ENCODE data around the gene OR1C1. TPM values are rescaled to one million over a fixed set of nuclear protein-coding genes. Genes with fewer than 3 reads are reported as not detected.
"Not testable (repeated sequence)": the region's sequence is repeated elsewhere in the genome, so short reads cannot be mapped to it uniquely, and the experiment has no call there.

Gene OR1C1
- not detected for total RNA-seq

DNA sequence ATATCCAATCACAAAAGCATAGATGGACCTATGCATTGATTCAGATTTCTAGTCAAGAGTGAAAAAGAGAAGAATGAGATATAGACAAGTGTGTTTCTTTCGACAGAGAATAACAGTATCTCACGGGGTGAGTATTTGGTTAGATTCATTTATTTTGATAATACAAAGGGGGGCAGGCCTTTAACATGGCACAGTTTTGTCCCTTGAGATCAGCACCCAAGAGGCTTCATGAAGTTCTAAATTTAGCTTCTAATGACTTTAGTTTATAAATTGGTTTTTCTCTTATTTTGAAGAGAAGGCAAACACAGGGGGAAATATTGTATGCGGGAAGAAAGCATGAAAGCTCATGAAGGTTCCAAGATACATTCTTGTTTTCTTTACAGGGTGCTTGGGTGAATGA is at the start of gene OR1C1:
Gene OR1C1, minus strand, starts transcription at position 101 of the 400 bp plus-strand sequence. CDS start 2,150 bp downstream, outside the sequence.
- DNase-seq (ENCODE audit: low spot score): no peak
- no peak for ATAC-seq

- ATAC-seq: no peak
Measured at GRCh38 chr1:247797518-247797917, 37.2 kb upstream of the OR1C1 start.

DNA sequence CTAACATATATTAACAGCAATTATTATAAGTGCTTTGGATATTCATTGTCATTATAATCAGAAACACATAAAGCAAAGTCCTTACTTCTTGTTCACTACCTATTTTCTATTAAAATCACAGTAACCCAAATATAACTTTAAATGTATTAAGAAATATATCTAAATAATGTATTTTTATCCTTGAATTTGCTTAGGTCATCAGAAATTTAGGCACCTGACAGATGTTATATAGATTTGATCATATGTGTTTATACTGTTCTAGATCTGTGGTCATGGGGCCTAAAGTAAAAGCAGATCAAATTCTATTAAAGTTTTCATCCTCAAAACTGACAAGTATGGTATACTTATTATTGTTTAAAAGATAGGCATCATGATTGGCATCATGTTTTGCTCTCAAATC is 9.2 kb upstream of the OR1C1 start:
- DNase-seq (ENCODE audit: low spot score) (no peak), ATAC-seq (no peak)

More at GRCh38 chr1:247797518-247797917, 37.2 kb upstream of the OR1C1 start:
- DNase-seq (ENCODE audit: low spot score): no peak

GRCh38 chr1:247754311-247754710 is 6.0 kb downstream of the OR1C1 start:
- not testable (repeated sequence) for DNase-seq (ENCODE audit: low spot score)

DNA sequence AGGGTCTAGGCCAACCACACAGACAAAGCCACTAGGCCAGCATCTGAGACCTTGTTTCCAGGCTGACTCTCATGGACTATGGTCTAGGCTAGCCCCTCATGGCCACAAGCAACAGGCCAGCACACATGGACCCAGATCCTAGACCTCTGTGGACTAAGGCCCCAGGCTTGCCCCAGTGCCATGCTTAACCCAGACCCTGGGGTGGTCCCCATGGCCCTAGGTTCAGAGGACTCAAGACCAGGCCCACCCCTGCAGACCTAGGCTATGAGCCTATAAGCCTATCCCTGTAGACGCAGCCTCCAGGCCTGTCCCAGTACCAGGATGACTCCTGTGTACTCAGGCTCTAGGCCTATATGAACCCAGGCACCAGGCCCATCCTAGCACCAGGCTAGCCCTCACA is 10.5 kb downstream of the OR1C1 start:
- DNase-seq (ENCODE audit: low spot score): no peak
- no peak for ATAC-seq

More at GRCh38 chr1:247754311-247754710, 6.0 kb downstream of the OR1C1 start:
- ATAC-seq: not testable (repeated sequence)

DNA sequence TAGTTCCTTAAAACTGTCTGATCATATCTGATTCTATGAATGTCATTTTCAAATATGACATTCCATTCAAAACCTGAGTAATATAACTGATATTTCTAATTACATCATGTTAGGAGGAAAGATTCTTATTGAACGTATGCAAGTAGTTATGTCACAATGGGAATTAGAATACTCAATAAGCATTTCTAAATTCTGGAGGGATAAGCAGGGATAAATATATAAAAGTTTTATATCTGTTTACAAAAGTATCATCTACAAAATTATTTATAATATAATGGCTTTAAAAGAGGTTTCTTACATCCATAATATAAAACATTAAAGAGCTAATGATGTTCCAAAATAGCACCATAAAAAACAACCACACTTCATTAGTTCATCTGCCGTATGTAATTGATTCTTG is 12.3 kb downstream of the OR1C1 start, which contains the start of gene OR14A2:
Gene OR14A2, minus strand, starts transcription at position 101 of the 400 bp plus-strand sequence.
- ATAC-seq (no peak), DNase-seq (ENCODE audit: low spot score) (no peak)

DNA sequence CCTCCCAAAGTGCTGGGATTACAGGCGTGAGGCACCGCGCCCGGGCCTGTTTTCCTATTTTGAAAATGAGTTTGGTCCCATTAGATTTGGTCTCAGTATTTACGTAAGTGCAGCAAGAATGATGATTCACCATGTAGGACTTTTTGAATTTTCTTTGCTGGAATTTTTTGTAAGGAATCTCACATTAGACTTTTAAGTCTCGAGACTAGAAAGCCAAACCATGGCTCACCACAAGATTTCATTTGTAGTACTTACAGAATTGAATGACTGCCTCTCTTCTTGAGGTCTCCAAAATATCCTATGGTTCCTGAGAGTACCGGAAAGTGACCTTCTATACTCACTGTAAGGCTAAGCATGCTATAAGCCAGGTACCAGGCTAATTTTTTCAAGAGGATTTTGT is 12.7 kb downstream of the OR1C1 start:
- no peak for ATAC-seq
- DNase-seq (ENCODE audit: low spot score): no peak

DNA sequence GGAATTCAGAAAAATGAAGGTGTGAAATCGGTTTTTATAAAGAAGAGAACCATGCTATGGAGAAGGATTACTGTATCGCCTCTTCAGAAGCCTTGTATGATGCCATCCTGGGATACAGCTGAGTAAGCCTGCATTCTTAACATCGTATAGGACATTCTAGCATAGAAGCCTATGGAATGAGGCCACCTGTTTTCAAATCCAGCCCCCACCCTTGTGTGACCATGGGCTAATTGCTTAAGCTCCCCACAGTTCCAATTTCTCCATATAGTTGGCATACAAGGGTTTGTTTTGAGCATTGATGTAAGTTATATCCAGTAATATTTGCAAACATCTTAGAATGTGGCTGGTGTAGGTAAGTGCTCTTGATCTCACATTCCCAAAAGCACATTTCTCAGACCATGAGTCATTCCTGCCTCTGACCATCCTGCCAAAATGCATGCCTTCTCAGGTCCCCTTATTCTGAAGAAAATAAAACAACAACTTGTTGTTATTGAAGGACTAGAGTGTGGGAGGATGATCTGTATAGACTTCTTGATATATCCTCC is 13.9 kb downstream of the OR1C1 start:
- no peak for ATAC-seq
- no peak for DNase-seq (ENCODE audit: low spot score)

DNA sequence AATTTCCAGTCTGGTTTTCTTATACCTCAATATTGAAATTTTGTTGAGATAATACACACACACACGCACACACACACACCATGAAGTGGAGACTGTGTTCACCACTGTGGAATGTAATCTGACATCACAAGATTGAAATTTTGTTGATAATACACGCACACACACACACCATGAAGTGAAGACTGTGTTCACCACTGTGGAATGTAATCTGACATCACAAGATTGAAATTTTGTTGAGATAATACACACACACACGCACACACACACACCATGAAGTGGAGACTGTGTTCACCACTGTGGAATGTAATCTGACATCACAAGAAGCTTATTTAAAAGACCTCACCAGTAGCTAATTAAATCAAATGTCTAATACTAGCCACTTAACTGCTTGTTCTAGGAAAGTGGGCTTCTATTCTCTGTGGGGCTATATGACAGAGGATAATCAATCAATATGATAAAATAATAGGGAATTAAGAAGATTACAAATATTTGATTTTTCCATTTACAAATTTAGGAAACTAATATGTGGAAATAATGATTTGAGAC is 18.1 kb downstream of the OR1C1 start:
- ATAC-seq; DNase-seq (ENCODE audit: low spot score): not testable (repeated sequence)

DNA sequence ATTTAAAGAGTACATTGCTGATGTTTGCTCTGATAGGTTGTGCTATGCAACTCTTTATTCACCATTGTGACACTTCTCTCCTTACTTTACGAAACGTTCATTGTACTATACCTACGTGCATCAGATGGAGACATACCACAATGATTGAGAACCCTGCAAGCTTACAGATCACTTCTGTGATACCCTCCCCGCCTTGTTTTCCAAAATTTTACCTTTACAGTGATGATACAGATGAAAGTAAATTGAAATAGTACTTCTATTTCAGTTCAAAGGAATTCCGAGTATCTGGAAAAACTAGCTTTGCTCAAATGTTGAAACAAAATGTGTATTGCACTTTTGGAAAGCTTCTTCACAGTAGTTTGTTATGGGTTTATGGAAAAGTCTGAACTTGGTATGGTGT is 18.6 kb downstream of the OR1C1 start:
- ATAC-seq: no peak

GRCh38 chr1:247740721-247741120 is 19.6 kb downstream of the OR1C1 start:
- DNase-seq (ENCODE audit: low spot score) (no peak), ATAC-seq (no peak)

More for the DNA sequence above, 18.6 kb downstream of the OR1C1 start:
- DNase-seq (ENCODE audit: low spot score): no peak

DNA sequence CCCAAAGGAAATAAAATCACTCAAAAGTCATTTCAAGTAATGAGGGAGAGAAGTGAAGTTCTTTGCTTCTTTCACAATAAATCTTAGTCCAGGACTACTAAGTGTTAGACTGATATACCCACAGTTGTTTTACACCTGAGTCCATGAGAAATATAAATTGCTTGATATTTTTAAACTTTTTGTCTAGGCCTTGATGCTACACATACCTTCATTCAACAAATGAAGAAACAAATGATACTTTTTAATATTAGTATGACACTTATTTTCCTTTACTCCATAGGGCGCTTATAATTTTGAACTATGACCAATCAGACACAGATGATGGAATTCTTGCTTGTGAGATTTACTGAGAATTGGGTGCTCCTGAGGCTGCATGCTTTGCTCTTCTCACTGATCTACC is 22.0 kb downstream of the OR1C1 start, which contains the start of gene OR14K1:
Gene OR14K1, plus strand, starts transcription at position 301 of the 400 bp plus-strand sequence. Its CDS starts 0 bp downstream, at position 301.
- no peak for ATAC-seq
- DNase-seq (ENCODE audit: low spot score): no peak

- DNase-seq (ENCODE audit: low spot score) (no peak), ATAC-seq (no peak)
Measured at GRCh38 chr1:247721222-247721621, 39.1 kb downstream of the OR1C1 start.

DNA sequence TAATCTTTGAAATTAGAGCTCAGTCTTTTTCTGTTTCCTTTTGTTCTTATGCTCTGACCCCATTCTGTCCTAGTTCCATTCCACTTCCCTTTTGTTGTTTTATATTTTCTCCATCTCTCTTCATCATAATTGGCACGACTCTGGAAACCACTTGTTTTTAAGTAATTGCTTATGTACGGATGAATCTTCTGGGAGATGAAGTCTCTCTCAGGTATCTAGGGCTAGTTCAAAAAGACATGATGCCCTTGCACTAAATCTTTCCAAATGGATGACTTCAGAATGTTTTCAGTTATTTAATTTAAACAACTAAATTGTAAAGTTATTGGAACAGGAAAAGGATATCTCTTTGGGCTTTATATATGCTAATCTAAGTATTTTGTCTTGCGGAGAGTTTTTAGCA is 43.8 kb downstream of the OR1C1 start, which contains the start of gene OR6F1:
Gene OR6F1, minus strand, starts transcription at position 101 of the 400 bp plus-strand sequence. CDS start 3,891 bp downstream, outside the sequence.
- ATAC-seq (no peak), DNase-seq (ENCODE audit: low spot score) (no peak)

DNA sequence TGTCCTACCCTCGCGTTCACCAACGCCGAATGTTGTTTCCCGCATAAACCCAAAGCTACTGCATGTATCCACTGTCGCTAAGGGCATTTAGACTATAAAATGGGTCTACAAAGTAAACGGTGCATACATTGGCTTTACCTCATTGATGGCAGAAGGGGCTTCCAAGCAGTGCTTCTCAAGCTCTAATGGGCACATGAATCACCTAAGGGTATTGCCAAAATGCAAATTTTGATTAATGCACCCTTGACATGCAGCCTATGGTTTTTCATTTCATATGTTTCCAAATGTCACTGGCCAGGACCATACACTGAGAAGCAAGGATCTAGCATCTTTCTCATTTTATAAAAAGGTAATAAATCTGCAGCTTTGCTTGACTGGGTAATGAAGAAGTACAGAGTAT is 46.6 kb downstream of the OR1C1 start:
- no peak for DNase-seq (ENCODE audit: low spot score)
- no peak for ATAC-seq

DNA sequence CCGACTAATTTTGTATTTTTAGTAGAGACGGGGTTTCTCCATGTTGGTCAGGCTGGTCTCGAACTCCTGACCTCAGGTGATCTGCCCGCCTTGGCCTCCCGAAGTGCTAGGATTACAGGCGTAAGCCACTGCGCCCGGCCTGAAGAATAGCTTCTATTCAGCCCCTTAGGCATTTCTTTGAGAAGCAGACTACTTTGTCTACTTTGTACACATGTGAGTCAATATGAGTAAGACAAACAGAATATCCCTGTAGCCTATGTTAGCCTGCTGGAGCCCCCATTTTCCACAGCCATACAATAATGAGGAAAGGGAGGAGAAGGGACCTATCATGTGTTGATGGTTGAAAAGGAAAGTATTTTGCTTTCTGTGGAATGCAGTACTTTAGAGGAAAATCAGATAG is 49.7 kb downstream of the OR1C1 start:
- not testable (repeated sequence) for ATAC-seq; DNase-seq (ENCODE audit: low spot score)

Other genes starting within 250 kb of the OR1C1 start
- gene OR2C3, start 224.1 kb downstream of the OR1C1 start, total RNA-seq: not detected
- gene GCSAML, start 211.4 kb downstream of the OR1C1 start, total RNA-seq: not detected
- not detected for gene OR2G2, start 172.2 kb downstream of the OR1C1 start, total RNA-seq
- not detected for gene OR2G3, start 155.0 kb downstream of the OR1C1 start, total RNA-seq
- gene OR13G1, start 80.8 kb downstream of the OR1C1 start, total RNA-seq: not detected
- gene OR6F1, start 43.9 kb downstream of the OR1C1 start, total RNA-seq: not detected
- gene OR14K1, start 21.9 kb downstream of the OR1C1 start, total RNA-seq: not detected
- gene OR14A2, start 12.4 kb downstream of the OR1C1 start, total RNA-seq: not detected
- gene OR14A16, start 63.6 kb upstream of the OR1C1 start, total RNA-seq: not detected
- not detected for gene OR11L1, start 81.3 kb upstream of the OR1C1 start, total RNA-seq
- 0.18 TPM for gene TRIM58, start 96.6 kb upstream of the OR1C1 start, total RNA-seq
- not detected for gene OR2W3, start 135.0 kb upstream of the OR1C1 start, total RNA-seq
- gene OR2T8, start 159.7 kb upstream of the OR1C1 start, total RNA-seq: not detected
- gene OR2AJ1, start 164.3 kb upstream of the OR1C1 start, total RNA-seq: not detected
- not detected for gene OR2L8, start 188.3 kb upstream of the OR1C1 start, total RNA-seq
- not detected for gene OR2AK2, start 204.7 kb upstream of the OR1C1 start, total RNA-seq